Ascending aorta (tissue), 2 donors: ENCODE data around the gene OR52K2. TPM values are rescaled to one million over a fixed set of nuclear protein-coding genes. Genes with fewer than 3 reads are reported as not detected.
"Not testable (repeated sequence)": the region's sequence is repeated elsewhere in the genome, so short reads cannot be mapped to it uniquely, and the experiment has no call there.

Experiments used
- DNase-seq, 2 donors: peaks; one replicate each; pipeline ENCODE4 v3.0.0-alpha.2; 2019; ENCODE audit warnings: low spot score in 2 of 2
- H3K27ac ChIP-seq, 2 donors: fragments of 200-600 bp; sonication (generic); one replicate each; pipeline ENCODE4 v1.5.1; 2016 to 2017; ENCODE audit warnings: mild to moderate bottlenecking in 1 of 2
- H3K27me3 ChIP-seq: fragments of 200-600 bp; sonication (generic); one replicate; pipeline ENCODE4 v1.5.1; 2017
- H3K36me3 ChIP-seq, 2 donors: fragments of 200-600 bp; sonication (generic); one replicate each; pipeline ENCODE4 v1.5.1; 2016
- H3K4me1 ChIP-seq, 2 donors: fragments of 200-600 bp; sonication (generic); one replicate each; pipeline ENCODE4 v1.5.1; 2016 to 2017; ENCODE audit warnings: mild to moderate bottlenecking in 1 of 2
- H3K4me3 ChIP-seq, 2 donors: fragments of 200-600 bp; sonication (generic); one replicate each; pipeline ENCODE4 v1.5.1; 2016 to 2017; ENCODE audit warnings: mild to moderate bottlenecking in 1 of 2
- H3K9me3 ChIP-seq, 2 donors: fragments of 200-600 bp; sonication (generic); one replicate each; pipeline ENCODE4 v1.5.1; 2016
- CTCF ChIP-seq, 3 experiments: fragments of 200-600 bp in 2 of 3; fragments of 450-650 bp in 1 of 3; sonication (generic) in 2 of 3; IDR thresholded peaks; one replicate each; pipeline ENCODE4 v1.5.1; 2016 to 2019; ENCODE audit warnings: antibody characterized with exemption in 3 of 3, mild to moderate bottlenecking in 1 of 3, moderate library complexity in 1 of 3
- intact Hi-C: fragments of 100-400 bp; cut with DNase I; formaldehyde crosslinking; loops from one replicate; pipeline ENCODE4 v1.15.1; 2023
- total RNA-seq: library from RNA; depleted of rRNA; stranded (reverse); fragments of >200 nt; gene quantifications from one replicate; pipeline ENCODE4 v1.1.0, GENCODE V29; 2016

Gene OR52K2
- total RNA-seq: not detected

- no peak for DNase-seq
- no peak within 1 kb of the TSS for H3K4me3 ChIP-seq
- no peak for TF ChIP-seq CTCF (IDR thresholded peaks at IDR 0.05)
- H3K27ac ChIP-seq: no peak within 1 kb of the TSS
- H3K27me3 ChIP-seq: no peaks in the 10 kb centered on the region
- intact Hi-C loops: no loop called here
- H3K9me3 ChIP-seq: peaks cover 0 to 1% of the 10 kb centered on the region in 2 donors
- H3K36me3 ChIP-seq: no peaks in the 10 kb centered on the region
- H3K4me1 ChIP-seq: no peaks in the 10 kb centered on the region
Observed at GRCh38 chr11:4448995-4449394, at the start of gene OR52K2. Gene OR52K2 (plus strand): TSS chr11:4449295. CDS start chr11:4449340, 45 bp downstream.

GRCh38 chr11:4406206-4406605, 42.9 kb upstream of the OR52K2 start:
- intact Hi-C loops, H3K27me3 ChIP-seq, H3K36me3 ChIP-seq, H3K4me3 ChIP-seq, DNase-seq, H3K4me1 ChIP-seq, H3K27ac ChIP-seq, H3K9me3 ChIP-seq: not testable (repeated sequence)

GRCh38 chr11:4416306-4416705, 32.8 kb upstream of the OR52K2 start:
- intact Hi-C loops: no loop called here

GRCh38 chr11:4416816-4417215, 32.3 kb upstream of the OR52K2 start:
- Histone ChIP-seq H3K27me3 (no peaks in the 10 kb centered on the region), H3K9me3 (no peaks in the 10 kb centered on the region), H3K27ac (no peak overlapping the region), H3K4me1 (no peaks in the 10 kb centered on the region), H3K36me3 (no peaks in the 10 kb centered on the region), H3K4me3 (no peak overlapping the region)
- intact Hi-C loops: no loop called here
- no peak for DNase-seq
- no peak for TF ChIP-seq CTCF (IDR thresholded peaks at IDR 0.05)

More at GRCh38 chr11:4416306-4416705, 32.8 kb upstream of the OR52K2 start:
- DNase-seq: no peak
- Histone ChIP-seq H3K4me3 (no peak overlapping the region), H3K9me3 (no peaks in the 10 kb centered on the region), H3K27ac (no peak overlapping the region), H3K36me3 (no peaks in the 10 kb centered on the region), H3K27me3 (no peaks in the 10 kb centered on the region), H3K4me1 (no peaks in the 10 kb centered on the region)
- TF ChIP-seq CTCF (IDR thresholded peaks at IDR 0.05): no peak

- TF ChIP-seq CTCF (IDR thresholded peaks at IDR 0.05): no peak
Observed at GRCh38 chr11:4418403-4418802, 30.7 kb upstream of the OR52K2 start.

GRCh38 chr11:4430051-4430450, 19.0 kb upstream of the OR52K2 start:
- no peak overlapping the region for H3K27ac ChIP-seq
- no peak for TF ChIP-seq CTCF (IDR thresholded peaks at IDR 0.05)
- no peak for DNase-seq
- no peaks in the 10 kb centered on the region for H3K9me3 ChIP-seq
- H3K4me3 ChIP-seq: no peak overlapping the region
- no peaks in the 10 kb centered on the region for H3K36me3 ChIP-seq
- no peaks in the 10 kb centered on the region for H3K27me3 ChIP-seq
- intact Hi-C loops: no loop called here
- no peaks in the 10 kb centered on the region for H3K4me1 ChIP-seq

More at GRCh38 chr11:4418403-4418802, 30.7 kb upstream of the OR52K2 start:
- intact Hi-C loops: no loop called here
- no peaks in the 10 kb centered on the region for H3K36me3 ChIP-seq
- no peak for DNase-seq
- no peak overlapping the region for H3K27ac ChIP-seq
- H3K9me3 ChIP-seq: no peaks in the 10 kb centered on the region
- H3K4me3 ChIP-seq: no peak overlapping the region
- no peaks in the 10 kb centered on the region for H3K4me1 ChIP-seq
- no peaks in the 10 kb centered on the region for H3K27me3 ChIP-seq
